HCT116 (cell line): Measurements from ENCODE around the gene ADAMTS6. TPM values are rescaled to one million over a fixed set of nuclear protein-coding genes. Genes with fewer than 3 reads are reported as not detected.

Experiments
- ATAC-seq: fragments of 200-7000 bp; cut with Tn5 transposase; 2 replicates; pipeline ENCODE4 v1.9.1; 2020; ENCODE audit warnings: mild to moderate bottlenecking, moderate library complexity
- BruUV-seq: library from RNA; stranded (reverse); fragments of 400-500 nt; replicated peaks from 2 replicates; lab custom pipeline; 2021; lab: Mats Ljungman, UMichigan
- CTCF ChIA-PET: fragments of 300-600 bp; sonication (Branson Sonifier 250); formaldehyde crosslinking; loops from one replicate; lab custom pipeline; 2021; ENCODE audit warnings: antibody characterized with exemption; lab: Charles Lee
- POLR2A ChIA-PET: fragments of 300-600, 350-600 bp; sonication (Branson Sonifier 250); formaldehyde crosslinking; loops from one replicate; lab custom pipeline; 2021; ENCODE audit warnings: antibody characterized with exemption; lab: Charles Lee
- RAD21 ChIA-PET, 2 experiments: fragments of 300-600 bp; sonication (Branson Sonifier 250); formaldehyde crosslinking; loops; one replicate each; lab custom pipeline; 2023; ENCODE audit warnings: low total read pairs in 2 of 2; ENCODE audit not compliant: uncharacterized antibody in 2 of 2, unreplicated experiment in 2 of 2, low non-redundant PET in 1 of 2; lab: Charles Lee
- DNase-seq: peaks from one replicate; pipeline ENCODE4 v3.0.0-alpha.2; 2010; ENCODE audit warnings: low read depth, low spot score
- H2AFZ ChIP-seq: fragments of 200-600 bp; shearing (Covaris generic), sonication (generic); 2 replicates; pipeline ENCODE4 v1.6.1; 2017; ENCODE audit warnings: low read depth, mixed run types, mixed read lengths, antibody characterized with exemption, low read length; ENCODE audit not compliant: poor library complexity, severe bottlenecking
- H3K27ac ChIP-seq: 2 replicates; pipeline ENCODE4 v1.5.1; 2012; ENCODE audit warnings: low read depth, low read length
- H3K27me3 ChIP-seq: fragments of 200-600 bp; sonication (generic); 2 replicates; pipeline ENCODE4 v1.6.1; 2016; ENCODE audit warnings: mixed run types, low read length, mixed read lengths; ENCODE audit not compliant: insufficient read depth
- H3K36me3 ChIP-seq, 2 experiments: fragments of 200-500 bp in 1 of 2; fragments of 200-600 bp in 1 of 2; sonication (Bioruptor generic) in 1 of 2; sonication (generic) in 1 of 2; 2 replicates each; pipeline versions ENCODE4 v1.5.1 to v1.6.1; 2014 to 2016; ENCODE audit warnings: low read length in 2 of 2, inconsistent platforms in 1 of 2, mixed read lengths in 1 of 2, mixed run types in 1 of 2; ENCODE audit not compliant: insufficient read depth in 2 of 2, control insufficient read depth in 1 of 2
- H3K4me1 ChIP-seq, 2 experiments: fragments of 200-600 bp in 1 of 2; sonication (generic) in 1 of 2; 2 replicates each; pipeline versions ENCODE4 v1.5.1 to v1.6.1; 2012 to 2017; ENCODE audit warnings: low read length in 2 of 2, inconsistent platforms in 1 of 2, mild to moderate bottlenecking in 1 of 2, mixed read lengths in 1 of 2, mixed run types in 1 of 2, moderate library complexity in 1 of 2; ENCODE audit not compliant: insufficient read depth in 2 of 2, control insufficient read depth in 1 of 2
- H3K4me2 ChIP-seq: fragments of 200-600 bp; sonication (generic); 2 replicates; pipeline ENCODE4 v1.6.1; 2017; ENCODE audit warnings: mixed run types, low read length, mixed read lengths
- H3K4me3 ChIP-seq, 2 experiments: fragments of 200-600 bp in 1 of 2; sonication (generic) in 1 of 2; replicated peaks in 1 of 2; 2 replicates each; pipeline ENCODE4 v1.5.1; 2011 to 2016; ENCODE audit warnings: low read length in 2 of 2, control low read depth in 1 of 2, low read depth in 1 of 2, mild to moderate bottlenecking in 1 of 2, mixed read lengths in 1 of 2, mixed run types in 1 of 2
- H3K79me2 ChIP-seq: fragments of 200-600 bp; sonication (generic); 2 replicates; pipeline ENCODE4 v1.6.1; 2017; ENCODE audit warnings: mild to moderate bottlenecking, mixed run types, low read length, moderate library complexity, mixed read lengths; ENCODE audit not compliant: insufficient read depth
- H3K9ac ChIP-seq: fragments of 200-600 bp; sonication (generic); 2 replicates; pipeline ENCODE4 v1.6.1; 2016; ENCODE audit warnings: low read length, mixed read lengths
- H3K9me2 ChIP-seq: fragments of 200-600 bp; sonication (generic), shearing (Covaris generic); 2 replicates; pipeline ENCODE4 v1.6.1; 2017; ENCODE audit warnings: mixed run types, mild to moderate bottlenecking, moderate library complexity; ENCODE audit not compliant: insufficient read depth
- H3K9me3 ChIP-seq, 2 experiments: fragments of 200-500 bp in 1 of 2; fragments of 200-600 bp in 1 of 2; sonication (Bioruptor generic) in 1 of 2; sonication (generic) in 1 of 2; 2 replicates each; pipeline ENCODE4 v1.6.1; 2014 to 2017; ENCODE audit warnings: low read length in 2 of 2, mixed read lengths in 2 of 2, inconsistent platforms in 1 of 2, low read depth in 1 of 2, mild to moderate bottlenecking in 1 of 2, mixed run types in 1 of 2, moderate library complexity in 1 of 2; ENCODE audit not compliant: control insufficient read depth in 1 of 2, insufficient read depth in 1 of 2
- H4K20me1 ChIP-seq: fragments of 200-600 bp; sonication (generic), shearing (Covaris generic); 2 replicates; pipeline ENCODE4 v1.6.1; 2017; ENCODE audit warnings: mixed run types, mild to moderate bottlenecking, moderate library complexity; ENCODE audit not compliant: insufficient read depth
- CBX3 ChIP-seq: IDR thresholded peaks from 2 replicates; pipeline ENCODE4 v1.6.1; 2012; ENCODE audit warnings: low read depth
- ELF1 ChIP-seq: IDR thresholded peaks from 2 replicates; pipeline ENCODE4 v1.6.1; 2012; ENCODE audit warnings: low read depth, borderline replicate concordance
- EZH2 ChIP-seq: fragments of 200-600 bp; sonication (generic); IDR thresholded peaks from 2 replicates; pipeline ENCODE4 v1.6.1; 2017; ENCODE audit warnings: antibody characterized with exemption, mixed run types
- EZH2phosphoT487 ChIP-seq: fragments of 200-600 bp; IDR thresholded peaks from 2 replicates; pipeline ENCODE4 v1.6.1; 2018; ENCODE audit warnings: antibody characterized with exemption, borderline replicate concordance
- FOSL1 ChIP-seq: IDR thresholded peaks from 2 replicates; pipeline ENCODE4 v1.6.1; 2012; ENCODE audit warnings: low read depth
- RAD21 ChIP-seq: IDR thresholded peaks from 2 replicates; pipeline ENCODE4 v1.6.1; 2012; ENCODE audit warnings: low read depth, mild to moderate bottlenecking
- SIN3A ChIP-seq: IDR thresholded peaks from 2 replicates; pipeline ENCODE4 v1.6.1; 2012; ENCODE audit warnings: low read depth
- SP1 ChIP-seq: IDR thresholded peaks from 2 replicates; pipeline ENCODE4 v1.6.1; 2012; ENCODE audit warnings: low read depth
- SRF ChIP-seq: IDR thresholded peaks from 2 replicates; pipeline ENCODE4 v1.6.1; 2012; ENCODE audit warnings: low read depth
- TCF7L2 ChIP-seq: IDR thresholded peaks from 2 replicates; pipeline ENCODE4 v1.7.0; 2011; ENCODE audit warnings: borderline replicate concordance, inconsistent platforms; ENCODE audit not compliant: insufficient read depth, insufficient read length; ENCODE audit errors: extremely low read depth
- YY1 ChIP-seq: IDR thresholded peaks from 2 replicates; pipeline ENCODE4 v1.6.1; 2011; ENCODE audit warnings: low read length, low read depth, moderate library complexity, mild to moderate bottlenecking; ENCODE audit not compliant: insufficient replicate concordance; ENCODE audit errors: extremely low read depth
- ZFX ChIP-seq: fragments of 450-650 bp; IDR thresholded peaks from 2 replicates; pipeline ENCODE4 v1.6.1; 2017
- intact Hi-C: fragments of 100-400 bp; cut with micrococcal nuclease; formaldehyde crosslinking; loops from 2 replicates; pipeline ENCODE4 v1.10.0; 2022
- total RNA-seq: library from RNA; stranded (reverse); gene quantifications from one replicate; pipeline ENCODE4 v1.2.1, GENCODE V29; 2021; ENCODE audit not compliant: unreplicated experiment
- TF ChIP-seq, protein P1 (sequence below), 3 experiments: fragments of 200-600 bp in 1 of 3; sonication (generic) in 1 of 3; IDR thresholded peaks in 2 of 3; conservative IDR thresholded peaks in 1 of 3; 2 replicates each; pipeline ENCODE4 v1.5.1; 2012 to 2017; ENCODE audit warnings: low read depth in 2 of 3, low read length in 2 of 3, antibody characterized with exemption in 1 of 3, borderline replicate concordance in 1 of 3, control low read depth in 1 of 3, mild to moderate bottlenecking in 1 of 3, mixed read lengths in 1 of 3, mixed run types in 1 of 3, moderate library complexity in 1 of 3; ENCODE audit not compliant: insufficient read depth in 1 of 3
- TF ChIP-seq, protein P2 (sequence below): IDR thresholded peaks from 2 replicates; pipeline ENCODE4 v1.6.1; 2012; ENCODE audit warnings: low read depth

ADAMTS6 gene
- total RNA-seq, 1 experiment from 2014 or later = 0.93 TPM

DNA sequence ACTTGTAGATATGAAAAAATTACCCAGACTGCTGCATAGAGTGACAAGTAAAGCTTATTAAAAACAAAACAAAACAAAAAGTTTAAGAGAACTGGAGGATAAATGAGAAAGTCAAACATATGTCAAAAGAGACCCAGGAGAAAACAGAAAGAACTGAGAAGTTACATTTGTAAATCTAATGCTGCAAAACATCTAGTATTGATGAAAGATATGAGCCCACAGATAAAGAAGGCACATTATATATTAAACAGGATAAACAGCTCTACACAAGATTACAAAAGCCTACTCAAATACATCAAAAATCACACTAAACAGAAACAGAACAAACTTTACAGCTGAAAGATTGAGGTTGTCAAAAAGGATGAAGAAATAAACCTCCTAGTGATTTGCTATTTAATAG lies 55.1 kb downstream of the ADAMTS6 start:
- H3K4me3 ChIP-seq = no peak overlapping the region
- CTCF ChIA-PET = no interaction called here
- ATAC-seq = no peak
- no peak overlapping the region for H3K27ac ChIP-seq
- DNase-seq = no peak
- BruUV-seq = no TSS peak
- no peak overlapping the region for H3K9ac ChIP-seq
- H4K20me1 ChIP-seq = no peaks in the 10 kb centered on the region
- no peak for TF ChIP-seq EZH2
- TF ChIP-seq ZFX = no peak
- TF ChIP-seq TCF7L2 = no peak
- no peak for TF ChIP-seq EZH2phosphoT487
- TF ChIP-seq SIN3A = no peak
- no peak for TF ChIP-seq ELF1
- TF ChIP-seq RAD21 = no peak
- TF ChIP-seq, all 23 proteins: peak for 0
- RAD21 ChIA-PET = no interaction called here
- Histone ChIP-seq H3K4me1 (no peaks in the 10 kb centered on the region), H3K79me2 (no peaks in the 10 kb centered on the region), H3K36me3 (no peaks in the 10 kb centered on the region), H3K27me3 (no peaks in the 10 kb centered on the region), H3K9me2 (no peaks in the 10 kb centered on the region), H3K4me2 (no peak overlapping the region), H3K9me3 (no peaks in the 10 kb centered on the region; a peak in 1 of 4 replicates), H2AFZ (no peak overlapping the region)
- POLR2A ChIA-PET = no interaction called here
- intact Hi-C loops = no loop called here

DNA sequence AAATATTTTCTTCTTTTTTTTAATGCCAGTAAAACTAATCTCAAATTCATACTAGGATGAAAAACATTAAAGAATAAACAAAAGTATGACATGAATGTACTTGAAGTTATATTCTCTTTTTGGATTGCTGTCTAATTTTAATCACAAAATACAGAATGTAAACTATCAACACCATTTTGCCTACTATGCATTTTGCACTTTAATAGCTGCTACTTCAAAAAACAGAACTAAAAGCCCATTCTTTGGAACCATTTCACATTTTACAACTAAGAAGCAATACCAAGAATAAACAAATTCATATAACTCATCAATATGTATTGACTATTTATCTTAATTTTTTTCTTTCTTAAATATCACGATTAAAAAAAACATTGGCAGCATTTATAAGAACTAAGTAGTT lies 58.1 kb downstream of the ADAMTS6 start:
- H3K36me3 ChIP-seq = no peaks in the 10 kb centered on the region
- H2AFZ ChIP-seq = no peak overlapping the region
- intact Hi-C loops = no loop called here
- H3K4me1 ChIP-seq = no peaks in the 10 kb centered on the region
- no peak overlapping the region for H3K27ac ChIP-seq
- DNase-seq = no peak
- no peak overlapping the region for H3K9ac ChIP-seq
- no peaks in the 10 kb centered on the region for H3K9me2 ChIP-seq
- ChIA-PET RAD21 (no interaction called here), POLR2A (no interaction called here), CTCF (no interaction called here)
- no peak for ATAC-seq
- no peaks in the 10 kb centered on the region for H3K27me3 ChIP-seq
- H3K79me2 ChIP-seq = no peaks in the 10 kb centered on the region
- H3K4me2 ChIP-seq = no peak overlapping the region
- BruUV-seq = no TSS peak
- H4K20me1 ChIP-seq = no peaks in the 10 kb centered on the region
- no peaks in the 10 kb centered on the region; a peak in 1 of 4 replicates for H3K9me3 ChIP-seq
- no peak overlapping the region for H3K4me3 ChIP-seq
- no peak for TF ChIP-seq SP1
- TF ChIP-seq RAD21 = no peak
- TF ChIP-seq FOSL1 = no peak
- TF ChIP-seq, protein P1, sequence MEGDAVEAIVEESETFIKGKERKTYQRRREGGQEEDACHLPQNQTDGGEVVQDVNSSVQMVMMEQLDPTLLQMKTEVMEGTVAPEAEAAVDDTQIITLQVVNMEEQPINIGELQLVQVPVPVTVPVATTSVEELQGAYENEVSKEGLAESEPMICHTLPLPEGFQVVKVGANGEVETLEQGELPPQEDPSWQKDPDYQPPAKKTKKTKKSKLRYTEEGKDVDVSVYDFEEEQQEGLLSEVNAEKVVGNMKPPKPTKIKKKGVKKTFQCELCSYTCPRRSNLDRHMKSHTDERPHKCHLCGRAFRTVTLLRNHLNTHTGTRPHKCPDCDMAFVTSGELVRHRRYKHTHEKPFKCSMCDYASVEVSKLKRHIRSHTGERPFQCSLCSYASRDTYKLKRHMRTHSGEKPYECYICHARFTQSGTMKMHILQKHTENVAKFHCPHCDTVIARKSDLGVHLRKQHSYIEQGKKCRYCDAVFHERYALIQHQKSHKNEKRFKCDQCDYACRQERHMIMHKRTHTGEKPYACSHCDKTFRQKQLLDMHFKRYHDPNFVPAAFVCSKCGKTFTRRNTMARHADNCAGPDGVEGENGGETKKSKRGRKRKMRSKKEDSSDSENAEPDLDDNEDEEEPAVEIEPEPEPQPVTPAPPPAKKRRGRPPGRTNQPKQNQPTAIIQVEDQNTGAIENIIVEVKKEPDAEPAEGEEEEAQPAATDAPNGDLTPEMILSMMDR (IDR thresholded peaks at IDR 0.05 in 2 of 3, conservative IDR thresholded peaks at IDR 0.05 in 1 of 3; ENCODE audit: borderline replicate concordance in 1 of 3, insufficient read depth in 1 of 3, low read depth in 2 of 3, low read length in 2 of 3) = no peak
- TF ChIP-seq SIN3A = no peak
- no peak for TF ChIP-seq EZH2
- no peak for TF ChIP-seq YY1
- no peak for TF ChIP-seq SRF
- TF ChIP-seq, protein P2, sequence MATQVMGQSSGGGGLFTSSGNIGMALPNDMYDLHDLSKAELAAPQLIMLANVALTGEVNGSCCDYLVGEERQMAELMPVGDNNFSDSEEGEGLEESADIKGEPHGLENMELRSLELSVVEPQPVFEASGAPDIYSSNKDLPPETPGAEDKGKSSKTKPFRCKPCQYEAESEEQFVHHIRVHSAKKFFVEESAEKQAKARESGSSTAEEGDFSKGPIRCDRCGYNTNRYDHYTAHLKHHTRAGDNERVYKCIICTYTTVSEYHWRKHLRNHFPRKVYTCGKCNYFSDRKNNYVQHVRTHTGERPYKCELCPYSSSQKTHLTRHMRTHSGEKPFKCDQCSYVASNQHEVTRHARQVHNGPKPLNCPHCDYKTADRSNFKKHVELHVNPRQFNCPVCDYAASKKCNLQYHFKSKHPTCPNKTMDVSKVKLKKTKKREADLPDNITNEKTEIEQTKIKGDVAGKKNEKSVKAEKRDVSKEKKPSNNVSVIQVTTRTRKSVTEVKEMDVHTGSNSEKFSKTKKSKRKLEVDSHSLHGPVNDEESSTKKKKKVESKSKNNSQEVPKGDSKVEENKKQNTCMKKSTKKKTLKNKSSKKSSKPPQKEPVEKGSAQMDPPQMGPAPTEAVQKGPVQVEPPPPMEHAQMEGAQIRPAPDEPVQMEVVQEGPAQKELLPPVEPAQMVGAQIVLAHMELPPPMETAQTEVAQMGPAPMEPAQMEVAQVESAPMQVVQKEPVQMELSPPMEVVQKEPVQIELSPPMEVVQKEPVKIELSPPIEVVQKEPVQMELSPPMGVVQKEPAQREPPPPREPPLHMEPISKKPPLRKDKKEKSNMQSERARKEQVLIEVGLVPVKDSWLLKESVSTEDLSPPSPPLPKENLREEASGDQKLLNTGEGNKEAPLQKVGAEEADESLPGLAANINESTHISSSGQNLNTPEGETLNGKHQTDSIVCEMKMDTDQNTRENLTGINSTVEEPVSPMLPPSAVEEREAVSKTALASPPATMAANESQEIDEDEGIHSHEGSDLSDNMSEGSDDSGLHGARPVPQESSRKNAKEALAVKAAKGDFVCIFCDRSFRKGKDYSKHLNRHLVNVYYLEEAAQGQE = no peak
- no peak for TF ChIP-seq CBX3
